Loucy (cell line): ENCODE results near the gene BRIP1.

Experiments
- H2AFZ ChIP-seq: fragments of 200-600 bp; sonication (generic); 2 replicates; pipeline ENCODE4 v1.6.0; 2016; ENCODE audit warnings: antibody characterized with exemption, mild to moderate bottlenecking, low read length, moderate library complexity
- H3F3A ChIP-seq: fragments of 200-600 bp; 2 replicates; pipeline ENCODE4 v1.6.0; 2016; ENCODE audit warnings: antibody characterized with exemption, low read depth, mild to moderate bottlenecking
- H3K27me3 ChIP-seq: fragments of 200-600 bp; sonication (generic); 2 replicates; pipeline ENCODE4 v1.6.1; 2014; ENCODE audit warnings: low read length, mild to moderate bottlenecking; ENCODE audit not compliant: insufficient read depth, poor library complexity, severe bottlenecking
- H3K36me3 ChIP-seq: fragments of 200-600 bp; sonication (generic); 2 replicates; pipeline ENCODE4 v1.6.1; 2016; ENCODE audit warnings: low read length; ENCODE audit not compliant: insufficient read depth
- H3K4me1 ChIP-seq: fragments of 200-600 bp; sonication (generic); 2 replicates; pipeline ENCODE4 v1.5.1; 2014; ENCODE audit warnings: low read length, mild to moderate bottlenecking; ENCODE audit not compliant: insufficient read depth, poor library complexity, severe bottlenecking
- H3K4me2 ChIP-seq: fragments of 200-600 bp; sonication (generic); 2 replicates; pipeline ENCODE4 v1.6.0; 2014; ENCODE audit warnings: antibody characterized with exemption, low read length, low read depth, mild to moderate bottlenecking; ENCODE audit not compliant: poor library complexity, severe bottlenecking
- H3K4me3 ChIP-seq: fragments of 200-600 bp; sonication (generic); 2 replicates; pipeline ENCODE4 v1.5.1; 2014; ENCODE audit warnings: low read length, mild to moderate bottlenecking, mixed read lengths; ENCODE audit not compliant: poor library complexity, severe bottlenecking
- H3K79me2 ChIP-seq: fragments of 200-600 bp; sonication (generic); 2 replicates; pipeline ENCODE4 v1.6.1; 2014; ENCODE audit warnings: low read length; ENCODE audit not compliant: insufficient read depth
- H3K9ac ChIP-seq: fragments of 200-600 bp; sonication (generic); 2 replicates; pipeline ENCODE4 v1.6.0; 2014; ENCODE audit warnings: mild to moderate bottlenecking, low read depth, low read length, moderate library complexity; ENCODE audit not compliant: poor library complexity, severe bottlenecking
- H3K9me2 ChIP-seq: fragments of 200-600 bp; sonication (generic); replicated peaks from 2 replicates; pipeline ENCODE4 v1.6.1; 2016; ENCODE audit warnings: low read depth, low read length, mixed read lengths
- H3K9me3 ChIP-seq: fragments of 200-600 bp; sonication (generic); 2 replicates; pipeline ENCODE4 v1.6.1; 2014; ENCODE audit warnings: mild to moderate bottlenecking, antibody characterized with exemption, low read length, low read depth; ENCODE audit not compliant: insufficient read depth
- H4K20me1 ChIP-seq: fragments of 200-600 bp; sonication (generic); 2 replicates; pipeline ENCODE4 v1.6.0; 2014; ENCODE audit warnings: antibody characterized with exemption, low read length, mild to moderate bottlenecking; ENCODE audit not compliant: insufficient read depth, poor library complexity, severe bottlenecking
- EZH2phosphoT487 ChIP-seq: fragments of 200-600 bp; IDR thresholded peaks from 2 replicates; pipeline ENCODE4 v1.6.1; 2018; ENCODE audit warnings: antibody characterized with exemption, mild to moderate bottlenecking, moderate library complexity, borderline replicate concordance
- TF ChIP-seq, protein P1 (sequence below): fragments of 200-600 bp; sonication (generic); conservative IDR thresholded peaks from 2 replicates; pipeline ENCODE4 v1.5.1; 2014; ENCODE audit warnings: mild to moderate bottlenecking, antibody characterized with exemption, low read length

BRIP1 gene

DNA sequence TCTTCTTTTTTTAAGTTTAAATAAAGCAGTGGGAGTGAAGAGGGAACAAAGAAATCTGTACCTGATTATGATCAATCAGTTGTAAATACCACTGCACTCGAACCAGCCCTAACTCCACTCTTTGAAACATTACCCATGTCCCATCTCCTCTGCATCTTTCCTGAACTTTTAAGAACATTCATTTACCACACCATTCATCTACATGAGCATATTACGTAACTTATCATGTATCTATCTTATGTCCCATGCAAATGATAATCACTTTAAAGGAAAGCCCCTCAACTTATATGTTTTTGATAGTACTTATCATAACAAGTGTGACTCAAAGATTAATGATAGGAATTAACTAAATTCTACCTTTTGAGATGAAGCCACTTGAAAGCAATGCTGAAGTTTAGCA, 10.7 kb upstream of the BRIP1 start:
- Histone ChIP-seq H4K20me1 (no peaks in the 10 kb centered on the region), H3K27me3 (no peaks in the 10 kb centered on the region), H3K4me3 (no peak overlapping the region), H3K79me2 (no peaks in the 10 kb centered on the region), H2AFZ (no peak overlapping the region), H3K9ac (no peak overlapping the region), H3K9me2 (no peaks in the 10 kb centered on the region), H3K4me2 (no peak overlapping the region), H3K4me1 (no peaks in the 10 kb centered on the region), H3F3A (no peaks in the 10 kb centered on the region), H3K36me3 (peaks cover 64% of the 10 kb centered on the region; the same call in 1 of the 2 replicates), H3K9me3 (no peaks in the 10 kb centered on the region)
- TF ChIP-seq EZH2phosphoT487, result no peak
- TF ChIP-seq, protein P1, sequence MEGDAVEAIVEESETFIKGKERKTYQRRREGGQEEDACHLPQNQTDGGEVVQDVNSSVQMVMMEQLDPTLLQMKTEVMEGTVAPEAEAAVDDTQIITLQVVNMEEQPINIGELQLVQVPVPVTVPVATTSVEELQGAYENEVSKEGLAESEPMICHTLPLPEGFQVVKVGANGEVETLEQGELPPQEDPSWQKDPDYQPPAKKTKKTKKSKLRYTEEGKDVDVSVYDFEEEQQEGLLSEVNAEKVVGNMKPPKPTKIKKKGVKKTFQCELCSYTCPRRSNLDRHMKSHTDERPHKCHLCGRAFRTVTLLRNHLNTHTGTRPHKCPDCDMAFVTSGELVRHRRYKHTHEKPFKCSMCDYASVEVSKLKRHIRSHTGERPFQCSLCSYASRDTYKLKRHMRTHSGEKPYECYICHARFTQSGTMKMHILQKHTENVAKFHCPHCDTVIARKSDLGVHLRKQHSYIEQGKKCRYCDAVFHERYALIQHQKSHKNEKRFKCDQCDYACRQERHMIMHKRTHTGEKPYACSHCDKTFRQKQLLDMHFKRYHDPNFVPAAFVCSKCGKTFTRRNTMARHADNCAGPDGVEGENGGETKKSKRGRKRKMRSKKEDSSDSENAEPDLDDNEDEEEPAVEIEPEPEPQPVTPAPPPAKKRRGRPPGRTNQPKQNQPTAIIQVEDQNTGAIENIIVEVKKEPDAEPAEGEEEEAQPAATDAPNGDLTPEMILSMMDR, result no peak

DNA sequence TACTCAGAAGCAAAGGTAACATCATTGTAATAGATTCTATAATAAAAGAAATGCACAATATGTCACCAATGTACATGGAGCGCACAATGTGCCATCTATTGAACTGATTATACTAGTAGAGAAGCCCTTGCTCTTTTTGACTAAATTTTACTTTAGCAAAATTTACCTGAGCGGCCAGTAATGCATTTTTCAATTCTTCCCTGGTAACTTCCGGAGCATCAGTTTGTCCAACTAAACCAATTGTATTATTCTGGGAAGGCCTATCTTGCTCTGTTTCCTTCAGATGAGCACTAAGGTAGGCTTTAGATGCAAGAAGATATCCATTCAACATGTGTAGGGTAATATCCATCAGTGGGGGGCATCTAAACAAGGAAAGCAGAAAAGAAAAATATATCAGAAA, 8.8 kb upstream of the BRIP1 start:
- Histone ChIP-seq H3K4me3 (no peak overlapping the region), H3K4me2 (no peak overlapping the region), H3F3A (no peaks in the 10 kb centered on the region), H3K4me1 (no peaks in the 10 kb centered on the region), H2AFZ (no peak overlapping the region), H3K79me2 (no peaks in the 10 kb centered on the region), H3K9me3 (no peaks in the 10 kb centered on the region), H3K27me3 (no peaks in the 10 kb centered on the region), H4K20me1 (no peaks in the 10 kb centered on the region), H3K9ac (no peak overlapping the region), H3K9me2 (no peaks in the 10 kb centered on the region), H3K36me3 (peaks cover 67% of the 10 kb centered on the region; the same call in 1 of the 2 replicates)
- no peak for TF ChIP-seq EZH2phosphoT487
- TF ChIP-seq, protein P1, result no peak

DNA sequence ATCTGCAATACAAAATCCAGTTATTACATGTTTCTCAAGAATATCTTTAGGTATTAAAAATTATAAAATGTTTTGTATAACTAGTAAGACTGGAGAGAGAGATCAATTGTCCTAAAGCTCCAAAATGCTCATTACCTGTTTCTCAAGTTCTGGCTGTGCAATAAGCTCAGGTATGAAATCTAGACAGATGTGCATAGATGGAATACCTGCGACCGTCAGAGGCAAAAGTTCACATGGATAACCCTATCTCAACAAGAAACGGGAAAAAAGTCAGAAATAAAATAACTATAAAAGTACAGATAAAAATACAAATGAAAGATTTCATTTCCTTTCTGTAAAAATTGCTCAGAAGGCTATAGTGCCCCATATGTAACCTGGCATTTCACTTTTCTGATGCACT, 5.8 kb upstream of the BRIP1 start:
- H3K9me3 ChIP-seq, result no peaks in the 10 kb centered on the region
- no peaks in the 10 kb centered on the region for H3K79me2 ChIP-seq
- peaks cover 2% of the 10 kb centered on the region for H3K4me1 ChIP-seq
- H3K9ac ChIP-seq, result no peak overlapping the region
- no peak overlapping the region for H3K4me2 ChIP-seq
- H4K20me1 ChIP-seq, result no peaks in the 10 kb centered on the region
- no peaks in the 10 kb centered on the region for H3K9me2 ChIP-seq
- no peak overlapping the region for H2AFZ ChIP-seq
- TF ChIP-seq, protein P1, result no peak
- no peak for TF ChIP-seq EZH2phosphoT487
- H3F3A ChIP-seq, result 0 out of 2 replicates have a peak, but pooled peaks cover 3% of the 10 kb centered on the region
- H3K27me3 ChIP-seq, result no peaks in the 10 kb centered on the region
- no peak overlapping the region for H3K4me3 ChIP-seq
- H3K36me3 ChIP-seq, result peaks cover 55% of the 10 kb centered on the region; the same call in 1 of the 2 replicates
